Body of pancreas (tissue), 4 donors: ENCODE results near the gene SAG. TPM values are rescaled to one million over a fixed set of nuclear protein-coding genes. Genes with fewer than 3 reads are reported as not detected.

Experiments used
- ATAC-seq: fragments of 150-250 bp; one replicate; pipeline ENCODE4 v1.9.1; 2016
- DNase-seq, 4 donors: peaks; one replicate each; pipeline ENCODE4 v3.0.0-alpha.2; 2019
- H3K27ac ChIP-seq, 4 donors: fragments of 200-600 bp; sonication (generic); 1 replicate in 3 of 4; 2 replicates in 1 of 4; pipeline versions ENCODE4 v1.5.1 to v1.6.1; 2016 to 2019; ENCODE audit warnings: mild to moderate bottlenecking in 1 of 4, mixed read lengths in 1 of 4, moderate library complexity in 1 of 4
- H3K27me3 ChIP-seq, 2 donors: fragments of 200-600 bp; sonication (generic); one replicate each; pipeline ENCODE4 v1.6.0; 2016; ENCODE audit warnings: mild to moderate bottlenecking in 1 of 2
- H3K36me3 ChIP-seq, 2 donors: fragments of 200-600 bp; sonication (generic); replicated peaks in 1 of 2; 2 replicates each; pipeline ENCODE4 v1.5.1; 2016; ENCODE audit warnings: low read depth in 2 of 2; ENCODE audit not compliant: insufficient read depth in 1 of 2
- H3K4me1 ChIP-seq: fragments of 200-600 bp; sonication (generic); one replicate; pipeline ENCODE4 v1.6.0; 2016
- H3K4me3 ChIP-seq, 2 donors: fragments of 200-600 bp; sonication (generic); 1 replicate in 1 of 2; 2 replicates in 1 of 2; pipeline ENCODE4 v1.5.1; 2016 to 2019
- H3K9me3 ChIP-seq, 3 donors: fragments of 200-600 bp; sonication (generic); 1 replicate in 2 of 3; 2 replicates in 1 of 3; pipeline ENCODE4 v1.5.1; 2016
- POLR2A ChIP-seq, 3 donors: fragments of 450-650 bp; IDR thresholded peaks; one replicate each; pipeline ENCODE4 v1.6.1; 2016; ENCODE audit warnings: antibody characterized with exemption in 3 of 3, mild to moderate bottlenecking in 2 of 3
- WGBS, 2 donors: methylation state at CpG; one replicate each; pipeline ENCODE4 v1.1.5; 2017; 5-methylcytosine and 5-hydroxymethylcytosine counted together
- intact Hi-C: fragments of 100-400 bp; cut with DNase I; formaldehyde crosslinking; loops from one replicate; pipeline ENCODE4 v1.15.1; 2023
- total RNA-seq, 2 donors: library from RNA; depleted of rRNA; stranded (reverse); fragments of >200 nt; gene quantifications; one replicate each; pipeline ENCODE4 v1.1.0, GENCODE V29; 2016
- TF ChIP-seq, protein P1 (sequence below), 7 experiments: fragments of 450-650 bp in 4 of 7; fragments of 200-600 bp in 3 of 7; sonication (generic) in 3 of 7; IDR thresholded peaks; one replicate each; pipeline ENCODE4 v1.5.1; 2016 to 2019; ENCODE audit warnings: antibody characterized with exemption in 7 of 7

SAG gene
- total RNA-seq, 2 donors from 2014 or later = not detected

- DNase-seq (no peak), ATAC-seq (no peak)
- Histone ChIP-seq H3K4me1 (no peaks in the 10 kb centered on the region), H3K4me3 (no peak overlapping the region), H3K27me3 (no peaks in the 10 kb centered on the region), H3K9me3 (no peaks in the 10 kb centered on the region), H3K27ac (no peak overlapping the region), H3K36me3 (no peaks in the 10 kb centered on the region)
- no peak for TF ChIP-seq POLR2A (IDR thresholded peaks at IDR 0.05)
- TF ChIP-seq, protein P1, sequence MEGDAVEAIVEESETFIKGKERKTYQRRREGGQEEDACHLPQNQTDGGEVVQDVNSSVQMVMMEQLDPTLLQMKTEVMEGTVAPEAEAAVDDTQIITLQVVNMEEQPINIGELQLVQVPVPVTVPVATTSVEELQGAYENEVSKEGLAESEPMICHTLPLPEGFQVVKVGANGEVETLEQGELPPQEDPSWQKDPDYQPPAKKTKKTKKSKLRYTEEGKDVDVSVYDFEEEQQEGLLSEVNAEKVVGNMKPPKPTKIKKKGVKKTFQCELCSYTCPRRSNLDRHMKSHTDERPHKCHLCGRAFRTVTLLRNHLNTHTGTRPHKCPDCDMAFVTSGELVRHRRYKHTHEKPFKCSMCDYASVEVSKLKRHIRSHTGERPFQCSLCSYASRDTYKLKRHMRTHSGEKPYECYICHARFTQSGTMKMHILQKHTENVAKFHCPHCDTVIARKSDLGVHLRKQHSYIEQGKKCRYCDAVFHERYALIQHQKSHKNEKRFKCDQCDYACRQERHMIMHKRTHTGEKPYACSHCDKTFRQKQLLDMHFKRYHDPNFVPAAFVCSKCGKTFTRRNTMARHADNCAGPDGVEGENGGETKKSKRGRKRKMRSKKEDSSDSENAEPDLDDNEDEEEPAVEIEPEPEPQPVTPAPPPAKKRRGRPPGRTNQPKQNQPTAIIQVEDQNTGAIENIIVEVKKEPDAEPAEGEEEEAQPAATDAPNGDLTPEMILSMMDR (IDR thresholded peaks at IDR 0.05) = no peak
- intact Hi-C loops = no loop called here
- 71 to 72% methylated on average over 4 of the region's 4 CpGs for WGBS, 2 donors
Observed at GRCh38 chr2:233325256-233325655, 17.6 kb downstream of the SAG start.

GRCh38 chr2:233325814-233326213 is 18.2 kb downstream of the SAG start:
- no peaks in the 10 kb centered on the region for H3K27me3 ChIP-seq
- intact Hi-C loops = no loop called here
- TF ChIP-seq, protein P1 (IDR thresholded peaks at IDR 0.05) = no peak
- no peak for TF ChIP-seq POLR2A (IDR thresholded peaks at IDR 0.05)
- no peaks in the 10 kb centered on the region for H3K9me3 ChIP-seq
- ATAC-seq (no peak), DNase-seq (no peak)
- H3K27ac ChIP-seq = no peak overlapping the region
- no peak overlapping the region for H3K4me3 ChIP-seq
- WGBS, 2 donors = 59 to 66% methylated on average over 10 of the region's 10 CpGs
- H3K4me1 ChIP-seq = no peaks in the 10 kb centered on the region
- H3K36me3 ChIP-seq = no peaks in the 10 kb centered on the region

- Histone ChIP-seq H3K9me3 (no peaks in the 10 kb centered on the region), H3K4me1 (no peaks in the 10 kb centered on the region), H3K27me3 (no peaks in the 10 kb centered on the region), H3K4me3 (no peak overlapping the region), H3K27ac (no peak overlapping the region), H3K36me3 (no peaks in the 10 kb centered on the region)
- DNase-seq (no peak), ATAC-seq (no peak)
- TF ChIP-seq POLR2A (IDR thresholded peaks at IDR 0.05) = no peak
- TF ChIP-seq, protein P1 (IDR thresholded peaks at IDR 0.05) = no peak
- intact Hi-C loops = no loop called here
- WGBS, 2 donors = 65 to 85% methylated on average over 7 of the region's 8 CpGs
Observed at GRCh38 chr2:233326500-233326899, 18.9 kb downstream of the SAG start.

GRCh38 chr2:233328922-233329321 is 21.3 kb downstream of the SAG start:
- H3K4me1 ChIP-seq = no peaks in the 10 kb centered on the region
- TF ChIP-seq POLR2A (IDR thresholded peaks at IDR 0.05) = no peak
- TF ChIP-seq, protein P1 (IDR thresholded peaks at IDR 0.05) = no peak
- 75 to 81% methylated on average over 4 of the region's 4 CpGs for WGBS, 2 donors
- DNase-seq = no peak
- no peaks in the 10 kb centered on the region for H3K9me3 ChIP-seq
- no peaks in the 10 kb centered on the region for H3K27me3 ChIP-seq
- intact Hi-C loops = no loop called here
- H3K27ac ChIP-seq = no peak overlapping the region
- H3K4me3 ChIP-seq = no peak overlapping the region
- ATAC-seq = no peak
- no peaks in the 10 kb centered on the region for H3K36me3 ChIP-seq

GRCh38 chr2:233329489-233330135 is 22.0 kb downstream of the SAG start:
- DNase-seq (no peak), ATAC-seq (no peak)
- H3K36me3 ChIP-seq = no peaks in the 10 kb centered on the region
- TF ChIP-seq, protein P1 (IDR thresholded peaks at IDR 0.05) = no peak
- no peak for TF ChIP-seq POLR2A (IDR thresholded peaks at IDR 0.05)
- WGBS, 2 donors = 70 to 80% methylated on average over 6 to 7 of the region's 7 CpGs
- H3K4me1 ChIP-seq = no peaks in the 10 kb centered on the region
- H3K4me3 ChIP-seq = no peak overlapping the region
- H3K27me3 ChIP-seq = no peaks in the 10 kb centered on the region
- no peak overlapping the region for H3K27ac ChIP-seq
- intact Hi-C loops = no loop called here
- H3K9me3 ChIP-seq = no peaks in the 10 kb centered on the region
